ENCODE data around the gene C15orf39. TPM values are rescaled to one million over a fixed set of nuclear protein-coding genes. Genes with fewer than 3 reads are reported as not detected.
"Not testable (repeated sequence)": the region's sequence is repeated elsewhere in the genome, so short reads cannot be mapped to it uniquely, and the experiment has no call there.

Gene C15orf39
- total RNA-seq, 1 donor from 2014 or later: 25.5 TPM

DNA sequence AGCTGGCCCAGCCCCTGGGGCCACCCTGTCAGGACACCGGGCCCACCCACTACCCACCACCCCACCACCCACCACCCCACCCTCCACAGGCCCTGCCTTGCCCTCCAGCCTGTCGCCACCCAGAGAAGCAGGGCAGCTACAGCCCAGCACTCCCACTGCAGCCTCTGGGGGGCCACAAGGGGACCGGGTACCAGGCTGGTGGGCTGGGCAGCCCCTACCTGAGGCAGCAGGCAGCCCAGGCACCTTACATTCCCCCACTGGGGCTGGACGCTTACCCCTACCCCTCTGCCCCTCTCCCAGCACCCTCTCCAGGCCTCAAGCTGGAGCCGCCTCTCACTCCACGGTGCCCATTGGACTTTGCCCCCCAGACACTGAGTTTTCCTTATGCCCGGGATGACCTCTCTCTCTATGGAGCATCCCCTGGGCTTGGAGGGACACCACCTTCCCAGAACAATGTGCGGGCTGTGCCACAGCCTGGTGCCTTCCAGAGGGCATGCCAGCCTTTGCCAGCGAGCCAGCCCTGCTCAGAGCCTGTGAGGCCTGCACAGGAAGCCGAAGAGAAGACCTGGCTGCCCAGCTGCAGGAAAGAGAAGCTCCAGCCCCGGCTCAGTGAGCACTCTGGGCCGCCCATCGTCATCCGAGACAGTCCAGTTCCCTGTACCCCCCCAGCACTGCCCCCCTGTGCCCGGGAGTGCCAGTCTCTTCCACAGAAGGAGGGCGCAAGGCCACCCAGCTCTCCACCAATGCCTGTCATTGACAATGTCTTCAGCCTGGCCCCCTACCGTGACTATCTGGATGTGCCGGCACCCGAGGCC lies 5.3 kb downstream of the C15orf39 start:
- DNase-seq (ENCODE audit: low spot score): no peak
- intact Hi-C loops (cut with DNase I): no loop called here
- no peak for ATAC-seq

DNA sequence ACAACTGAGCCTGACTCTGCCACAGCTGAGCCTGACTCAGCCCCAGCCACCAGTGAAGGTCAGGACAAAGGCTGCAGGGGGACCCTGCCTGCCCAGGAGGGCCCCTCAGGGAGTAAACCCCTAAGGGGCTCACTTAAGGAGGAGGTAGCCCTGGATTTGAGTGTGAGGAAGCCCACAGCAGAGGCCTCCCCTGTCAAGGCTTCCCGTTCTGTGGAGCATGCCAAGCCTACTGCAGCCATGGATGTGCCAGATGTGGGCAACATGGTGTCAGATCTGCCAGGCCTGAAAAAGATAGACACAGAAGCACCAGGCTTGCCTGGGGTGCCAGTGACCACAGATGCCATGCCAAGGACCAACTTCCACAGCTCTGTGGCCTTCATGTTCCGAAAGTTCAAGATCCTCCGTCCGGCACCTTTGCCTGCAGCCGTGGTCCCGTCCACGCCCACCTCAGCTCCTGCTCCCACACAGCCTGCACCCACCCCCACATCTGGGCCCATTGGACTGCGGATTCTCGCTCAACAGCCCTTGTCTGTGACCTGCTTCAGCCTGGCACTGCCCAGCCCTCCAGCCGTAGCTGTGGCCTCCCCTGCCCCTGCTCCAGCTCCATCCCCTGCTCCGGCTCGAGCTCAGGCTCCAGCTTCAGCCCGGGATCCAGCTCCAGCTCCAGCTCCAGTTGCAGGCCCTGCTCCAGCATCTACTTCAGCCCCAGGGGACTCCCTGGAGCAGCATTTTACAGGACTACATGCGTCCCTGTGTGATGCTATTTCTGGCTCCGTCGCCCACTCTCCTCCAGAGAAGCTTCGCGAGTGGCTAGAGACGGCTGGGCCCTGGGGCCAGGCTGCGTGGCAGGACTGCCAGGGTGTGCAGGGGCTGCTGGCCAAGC lies 6.2 kb downstream of the C15orf39 start:
- intact Hi-C loops (cut with DNase I): no loop called here
- ATAC-seq: no peak
- DNase-seq (ENCODE audit: low spot score): no peak

GRCh38 chr15:75208501-75209288 lies 7.0 kb downstream of the C15orf39 start:
- no peak for DNase-seq (ENCODE audit: low spot score)
- intact Hi-C loops (cut with DNase I): no loop called here
- ATAC-seq: no peak

GRCh38 chr15:75209289-75209676 lies 7.6 kb downstream of the C15orf39 start:
- ATAC-seq: no peak
- DNase-seq (ENCODE audit: low spot score): no peak
- intact Hi-C loops (cut with DNase I): no loop called here

DNA sequence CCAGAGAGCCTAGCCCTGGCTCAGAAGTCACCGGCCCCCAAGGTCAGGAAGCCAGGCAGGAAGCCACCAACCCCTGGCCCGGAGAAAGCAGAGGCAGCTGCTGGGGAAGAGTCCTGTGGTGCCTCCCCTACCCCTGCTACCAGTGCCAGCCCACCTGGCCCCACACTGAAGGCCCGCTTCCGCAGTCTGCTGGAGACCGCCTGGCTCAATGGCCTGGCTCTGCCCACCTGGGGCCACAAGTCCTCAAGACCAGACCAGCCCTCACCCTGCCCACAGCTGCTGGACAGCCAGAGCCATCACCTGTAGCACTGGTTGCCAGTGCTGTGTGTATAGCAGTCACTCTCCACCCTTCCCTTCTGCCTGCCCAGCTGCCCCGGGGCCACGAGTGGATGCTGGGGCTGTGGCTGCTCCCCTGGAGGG lies 9.1 kb downstream of the C15orf39 start:
- DNase-seq (ENCODE audit: low spot score): no peak
- intact Hi-C loops (cut with DNase I): no loop called here
- ATAC-seq: no peak

DNA sequence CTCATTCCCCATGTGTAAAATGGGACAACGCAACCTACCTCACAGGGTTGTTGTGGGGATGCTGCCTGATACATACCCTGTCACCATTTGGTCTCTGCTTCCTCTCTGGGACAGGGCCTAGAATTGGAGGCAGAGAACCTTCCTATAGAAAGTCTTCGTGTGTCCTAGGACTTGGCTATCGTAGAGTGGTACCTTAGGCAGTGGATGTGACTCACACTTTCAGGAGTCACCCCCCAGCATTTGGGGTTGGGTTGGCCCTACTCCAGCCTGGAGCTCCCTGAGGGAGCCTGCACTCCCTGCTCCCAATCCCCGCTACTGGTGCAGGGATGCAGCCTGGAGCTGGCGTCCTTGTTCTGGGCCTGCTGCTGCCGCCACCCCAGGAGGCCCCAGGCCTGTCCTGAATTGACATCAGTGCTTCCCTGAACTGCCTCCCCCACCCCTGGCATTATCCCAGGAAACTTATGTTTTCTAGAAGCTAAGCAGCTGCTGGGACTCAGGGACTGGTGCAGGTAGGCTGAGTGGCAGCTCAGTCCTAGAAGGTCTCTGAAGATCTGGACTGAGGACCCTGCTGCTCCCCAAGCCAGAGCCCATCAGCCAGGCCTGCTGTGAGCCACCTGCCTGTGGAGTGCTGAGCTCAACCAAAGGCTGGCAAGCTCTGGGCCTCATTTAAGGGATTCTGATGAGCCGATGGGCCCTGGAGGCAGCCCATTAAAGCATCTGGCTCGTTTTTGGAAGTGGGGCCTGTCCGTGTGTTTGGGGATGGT lies 9.9 kb downstream of the C15orf39 start:
- ATAC-seq (no peak), DNase-seq (ENCODE audit: low spot score) (no peak)
- intact Hi-C loops (cut with DNase I): no loop called here

- intact Hi-C loops (cut with DNase I): no loop called here
- ATAC-seq (no peak), DNase-seq (ENCODE audit: low spot score) (no peak)
Measured at GRCh38 chr15:75212200-75212858, 10.6 kb downstream of the C15orf39 start.

- DNase-seq (ENCODE audit: low spot score) (no peak), ATAC-seq (no peak)
- intact Hi-C loops (cut with DNase I): no loop called here
Measured at GRCh38 chr15:75213212-75213767, 11.6 kb downstream of the C15orf39 start.

- peak; percentile 11 for ATAC-seq
- no peak for DNase-seq (ENCODE audit: low spot score)
- intact Hi-C loops (cut with DNase I): no loop called here
Measured at GRCh38 chr15:75213768-75214221, 12.1 kb downstream of the C15orf39 start.

- intact Hi-C loops (cut with DNase I): no loop called here
- no peak for DNase-seq (ENCODE audit: low spot score)
- ATAC-seq: peak; percentile 20
Measured at GRCh38 chr15:75214293-75215096, 12.8 kb downstream of the C15orf39 start.

DNA sequence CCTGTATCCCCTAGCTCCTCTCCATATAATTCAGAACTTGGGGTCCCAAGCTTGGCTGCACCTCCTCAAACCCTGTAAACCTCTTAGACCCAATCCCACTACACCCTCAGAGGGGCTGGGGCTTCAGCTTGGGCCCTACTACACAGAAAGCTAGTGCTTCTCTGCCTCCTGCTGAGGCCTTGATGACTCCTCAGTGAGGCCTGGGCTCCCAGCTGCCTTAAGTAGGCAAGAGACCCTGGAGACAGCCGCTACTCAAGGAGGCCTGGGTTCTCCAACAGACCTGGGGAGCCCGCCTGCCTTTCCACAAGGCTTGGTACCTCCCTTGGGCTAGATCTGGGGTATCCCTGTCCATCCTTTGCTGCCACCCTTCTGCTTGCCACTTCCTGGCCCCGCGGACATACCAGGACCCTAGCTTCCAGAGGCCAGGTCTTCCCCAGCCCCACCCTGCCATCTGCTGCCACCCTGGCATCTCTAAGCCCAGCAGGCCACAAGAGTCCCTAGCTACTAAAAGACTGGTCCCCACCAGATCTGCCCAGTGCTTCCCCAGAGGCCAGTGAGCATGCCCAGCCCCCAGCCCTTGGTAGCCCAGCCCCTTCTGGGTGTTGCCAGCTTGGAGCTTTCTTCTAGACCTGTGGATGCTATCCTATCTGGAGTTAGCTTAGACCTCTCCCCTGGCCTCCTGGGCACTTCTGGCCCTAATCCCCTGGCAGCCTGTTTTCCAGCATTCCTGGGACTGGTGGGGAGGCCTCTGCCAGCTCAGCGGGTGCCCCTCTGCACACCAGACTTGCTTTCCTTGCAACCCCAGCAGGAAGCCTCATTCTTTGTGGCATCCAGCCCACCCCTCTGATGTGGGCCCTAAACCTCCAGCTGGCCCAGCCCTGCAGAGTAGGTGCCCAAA lies 13.7 kb downstream of the C15orf39 start:
- intact Hi-C loops (cut with DNase I): no loop called here
- ATAC-seq: no peak
- no peak for DNase-seq (ENCODE audit: low spot score)

- intact Hi-C loops (cut with DNase I): no loop called here
- DNase-seq (ENCODE audit: low spot score): no peak
- no peak for ATAC-seq
Measured at GRCh38 chr15:75217012-75217411, 15.3 kb downstream of the C15orf39 start.

- DNase-seq (ENCODE audit: low spot score); intact Hi-C loops (cut with DNase I); ATAC-seq: not testable (repeated sequence)
Measured at GRCh38 chr15:75217574-75217973, 15.9 kb downstream of the C15orf39 start.

DNA sequence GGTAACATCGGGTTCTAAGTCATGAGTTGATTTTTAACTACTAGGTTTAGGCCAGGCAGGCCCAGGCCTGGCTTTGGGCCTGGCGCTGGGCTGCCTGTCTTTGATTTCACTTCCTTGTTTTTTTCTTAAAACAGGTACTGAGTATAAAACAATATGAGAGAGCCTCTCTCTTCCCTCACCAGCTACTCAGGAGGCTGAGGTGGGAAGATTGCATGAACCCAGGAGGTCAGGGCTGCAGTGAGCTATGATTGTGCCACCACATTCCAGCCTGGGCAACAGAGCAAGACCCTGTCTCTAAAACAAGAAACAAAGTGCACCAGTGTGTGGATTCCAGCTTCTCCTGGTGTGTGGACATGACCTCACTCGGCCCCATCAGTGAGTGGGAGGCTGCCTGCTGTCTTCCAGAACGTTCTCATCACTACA lies 17.8 kb downstream of the C15orf39 start:
- intact Hi-C loops (cut with DNase I); ATAC-seq; DNase-seq (ENCODE audit: low spot score): not testable (repeated sequence)

DNA sequence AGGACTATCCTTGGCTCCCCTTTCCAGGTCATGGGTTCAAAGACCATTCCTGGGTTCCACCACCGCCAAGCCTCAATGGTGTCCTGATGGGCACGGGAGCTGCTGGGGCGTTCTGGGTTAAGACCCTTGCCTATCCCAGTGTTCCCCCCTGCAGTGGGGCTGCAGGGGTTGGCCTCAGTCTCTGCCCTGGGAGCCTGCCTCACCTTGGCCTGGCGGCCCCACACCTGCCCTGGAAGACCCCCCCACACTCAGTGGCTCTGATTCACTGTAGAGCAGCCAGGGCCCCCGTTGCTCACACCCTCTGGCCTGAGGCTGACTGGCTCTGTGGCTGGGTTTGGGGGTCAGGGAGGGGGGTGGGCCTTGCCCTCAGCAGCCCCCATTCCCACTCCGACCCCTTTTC lies 22.0 kb downstream of the C15orf39 start:
- DNase-seq (ENCODE audit: low spot score) (no peak), ATAC-seq (no peak)
- intact Hi-C loops (cut with DNase I): no loop called here

DNA sequence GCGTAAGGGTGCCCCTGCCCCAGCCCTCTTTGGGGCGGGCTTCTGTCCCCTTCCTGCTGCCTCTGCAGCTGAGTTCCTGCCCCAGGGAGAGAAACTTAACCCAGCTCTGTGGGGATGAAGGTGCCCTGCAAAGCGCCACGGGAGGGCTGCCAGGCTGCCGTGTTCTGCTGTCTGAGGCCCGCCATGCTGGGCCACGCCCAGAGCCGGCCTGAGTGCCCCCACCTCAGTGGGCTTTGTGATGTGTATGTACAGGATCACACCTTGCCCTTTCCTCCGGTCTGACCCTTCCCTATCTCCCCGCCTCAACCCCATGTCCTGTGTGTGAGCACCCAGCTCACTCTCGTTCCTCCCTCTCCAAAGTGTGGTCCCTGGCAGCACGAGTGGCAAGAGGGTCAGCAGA lies 22.6 kb downstream of the C15orf39 start:
- DNase-seq (ENCODE audit: low spot score): no peak
- intact Hi-C loops (cut with DNase I): no loop called here
- ATAC-seq: no peak
